Hepatocyte (in vitro differentiated cells): ENCODE data around the gene MYO18B. TPM values are rescaled to one million over a fixed set of nuclear protein-coding genes. Genes with fewer than 3 reads are reported as not detected.

Experiments
- DNase-seq: peaks from one replicate; pipeline ENCODE4 v3.0.0-alpha.2; 2016; ENCODE audit warnings: low spot score
- H2AFZ ChIP-seq: fragments of 200-600 bp; sonication (generic); 2 replicates; pipeline ENCODE4 v1.6.0; 2016; ENCODE audit warnings: antibody characterized with exemption, mild to moderate bottlenecking
- H3K27ac ChIP-seq: fragments of 200-600 bp; sonication (generic); 2 replicates; pipeline ENCODE4 v1.5.1; 2016; ENCODE audit warnings: mild to moderate bottlenecking
- H3K27me3 ChIP-seq: fragments of 200-600 bp; sonication (generic); 2 replicates; pipeline ENCODE4 v1.6.1; 2016
- H3K36me3 ChIP-seq: fragments of 200-600 bp; sonication (generic); replicated peaks from 2 replicates; pipeline ENCODE4 v1.5.1; 2016; ENCODE audit warnings: low read depth; ENCODE audit not compliant: insufficient read depth
- H3K4me1 ChIP-seq: fragments of 200-600 bp; sonication (generic); 2 replicates; pipeline ENCODE4 v1.5.1; 2016; ENCODE audit warnings: mild to moderate bottlenecking, moderate library complexity; ENCODE audit not compliant: insufficient read depth
- H3K4me2 ChIP-seq: fragments of 200-600 bp; sonication (generic); 2 replicates; pipeline ENCODE4 v1.6.0; 2016
- H3K4me3 ChIP-seq: fragments of 200-600 bp; sonication (generic); 2 replicates; pipeline ENCODE4 v1.5.1; 2016; ENCODE audit warnings: mild to moderate bottlenecking
- H3K79me2 ChIP-seq: fragments of 200-600 bp; sonication (generic); 2 replicates; pipeline ENCODE4 v1.6.0; 2017; ENCODE audit warnings: mild to moderate bottlenecking
- H3K9me2 ChIP-seq: fragments of 200-600 bp; sonication (generic); replicated peaks from 2 replicates; pipeline ENCODE4 v1.6.0; 2017; ENCODE audit warnings: mild to moderate bottlenecking; ENCODE audit not compliant: insufficient read depth
- H3K9me3 ChIP-seq: fragments of 200-600 bp; sonication (generic); 2 replicates; pipeline ENCODE4 v1.5.1; 2016; ENCODE audit warnings: low read depth, mild to moderate bottlenecking
- H4K20me1 ChIP-seq: fragments of 200-600 bp; sonication (generic); 2 replicates; pipeline ENCODE4 v1.6.0; 2016; ENCODE audit warnings: mild to moderate bottlenecking; ENCODE audit not compliant: insufficient read depth, poor library complexity, severe bottlenecking
- EZH2 ChIP-seq: fragments of 200-600 bp; sonication (generic); IDR thresholded peaks from 2 replicates; pipeline ENCODE4 v1.6.1; 2016; ENCODE audit warnings: antibody characterized with exemption, mild to moderate bottlenecking, borderline replicate concordance
- EZH2phosphoT487 ChIP-seq: fragments of 200-600 bp; sonication (generic); IDR thresholded peaks from one replicate; pipeline ENCODE4 v1.6.1; 2018; ENCODE audit warnings: antibody characterized with exemption, mild to moderate bottlenecking, low read depth, moderate library complexity; ENCODE audit not compliant: unreplicated experiment, severe bottlenecking
- WGBS: methylation state at CpG from one replicate; pipeline ENCODE4 v1.1.6; 2016; ENCODE audit warnings: low lambda C conversion rate; ENCODE audit errors: missing lambda C conversion rate; 5-methylcytosine and 5-hydroxymethylcytosine counted together
- polyA plus RNA-seq: library from polyadenylated mRNA; unstranded; fragments of >200 nt; fragmentation: Nextera tagmentation; extraction: Ambion mirVana; gene quantifications from 2 replicates; pipeline ENCODE4 v1.2.1, GENCODE V29; 2016
- total RNA-seq: library from RNA; depleted of rRNA; stranded (reverse); fragments of >200 nt; gene quantifications from 2 replicates; pipeline ENCODE4 v1.2.3, GENCODE V29; 2014
- TF ChIP-seq, protein P1 (sequence below): fragments of 200-600 bp; sonication (generic); IDR thresholded peaks from 2 replicates; pipeline ENCODE4 v1.5.1; 2016; ENCODE audit warnings: antibody characterized with exemption, mild to moderate bottlenecking; ENCODE audit not compliant: poor library complexity

Gene MYO18B
- total and polyA plus RNA-seq, 2 experiments from 2014 or later: 0.23 TPM; not detected in 1

DNA sequence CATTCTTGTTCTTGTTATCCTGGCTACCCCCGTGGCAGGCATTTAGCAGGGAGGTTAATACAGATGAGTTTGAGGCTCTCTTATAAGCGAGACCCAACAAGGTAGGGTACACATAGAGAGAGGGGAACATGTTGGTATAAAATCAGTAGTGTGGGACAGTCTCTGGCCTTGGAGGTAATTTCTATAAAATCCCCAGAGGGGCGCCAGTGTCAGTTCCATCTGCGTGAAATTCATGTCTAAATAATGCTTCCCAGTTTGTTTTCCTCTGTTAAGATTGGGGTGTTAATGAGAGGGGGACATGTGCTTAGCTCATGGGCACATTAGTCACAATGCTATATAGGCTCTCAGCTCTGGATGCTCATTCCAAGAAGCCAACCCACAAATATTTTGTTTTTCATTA, 150.7 kb downstream of the MYO18B start:
- no peak overlapping the region for H3K4me3 ChIP-seq
- no peaks in the 10 kb centered on the region for H3K36me3 ChIP-seq
- no peaks in the 10 kb centered on the region for H4K20me1 ChIP-seq
- no peak for DNase-seq
- no peaks in the 10 kb centered on the region for H3K9me3 ChIP-seq
- no peak overlapping the region for H3K4me2 ChIP-seq
- no peaks in the 10 kb centered on the region for H3K9me2 ChIP-seq
- no peak overlapping the region for H3K27ac ChIP-seq
- no peak overlapping the region for H2AFZ ChIP-seq
- H3K79me2 ChIP-seq: no peaks in the 10 kb centered on the region
- H3K4me1 ChIP-seq: no peaks in the 10 kb centered on the region
- peaks cover 24% of the 10 kb centered on the region for H3K27me3 ChIP-seq
- no peak for TF ChIP-seq EZH2
- TF ChIP-seq EZH2phosphoT487: no peak
- TF ChIP-seq, protein P1, sequence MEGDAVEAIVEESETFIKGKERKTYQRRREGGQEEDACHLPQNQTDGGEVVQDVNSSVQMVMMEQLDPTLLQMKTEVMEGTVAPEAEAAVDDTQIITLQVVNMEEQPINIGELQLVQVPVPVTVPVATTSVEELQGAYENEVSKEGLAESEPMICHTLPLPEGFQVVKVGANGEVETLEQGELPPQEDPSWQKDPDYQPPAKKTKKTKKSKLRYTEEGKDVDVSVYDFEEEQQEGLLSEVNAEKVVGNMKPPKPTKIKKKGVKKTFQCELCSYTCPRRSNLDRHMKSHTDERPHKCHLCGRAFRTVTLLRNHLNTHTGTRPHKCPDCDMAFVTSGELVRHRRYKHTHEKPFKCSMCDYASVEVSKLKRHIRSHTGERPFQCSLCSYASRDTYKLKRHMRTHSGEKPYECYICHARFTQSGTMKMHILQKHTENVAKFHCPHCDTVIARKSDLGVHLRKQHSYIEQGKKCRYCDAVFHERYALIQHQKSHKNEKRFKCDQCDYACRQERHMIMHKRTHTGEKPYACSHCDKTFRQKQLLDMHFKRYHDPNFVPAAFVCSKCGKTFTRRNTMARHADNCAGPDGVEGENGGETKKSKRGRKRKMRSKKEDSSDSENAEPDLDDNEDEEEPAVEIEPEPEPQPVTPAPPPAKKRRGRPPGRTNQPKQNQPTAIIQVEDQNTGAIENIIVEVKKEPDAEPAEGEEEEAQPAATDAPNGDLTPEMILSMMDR: no peak
- WGBS: 63% methylated on average over 4 of the region's 4 CpGs

DNA sequence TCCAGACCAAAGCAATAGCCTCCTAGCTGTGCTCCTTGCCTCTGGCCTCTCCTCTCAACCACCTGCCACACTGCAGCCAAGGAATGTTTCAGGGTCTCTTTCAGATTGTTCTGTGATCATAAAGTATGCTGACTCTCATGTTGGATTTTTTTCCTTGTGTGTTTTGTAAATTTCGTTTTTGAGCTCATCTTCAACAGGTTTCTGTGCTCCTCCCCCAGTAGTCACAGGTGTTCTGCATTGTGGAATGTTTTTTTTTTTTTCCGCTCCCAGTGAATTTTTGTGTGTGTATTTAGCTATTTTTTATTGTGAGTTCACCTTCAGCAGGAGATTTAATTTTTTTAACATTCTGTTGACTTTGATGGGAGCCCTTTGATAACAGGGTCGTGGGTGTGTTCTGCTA, 153.7 kb downstream of the MYO18B start:
- TF ChIP-seq EZH2: no peak
- TF ChIP-seq, protein P1: no peak
- Histone ChIP-seq H3K9me2 (no peaks in the 10 kb centered on the region), H2AFZ (no peak overlapping the region)

GRCh38 chr22:25896098-25896497, 154.1 kb downstream of the MYO18B start:
- TF ChIP-seq EZH2phosphoT487: no peak
- TF ChIP-seq EZH2: no peak
- TF ChIP-seq, protein P1: peak; percentile 19
- H3K4me1 ChIP-seq: no peaks in the 10 kb centered on the region
- H3K9me2 ChIP-seq: no peaks in the 10 kb centered on the region
- 70% methylated on average over 4 of the region's 4 CpGs for WGBS
- H3K79me2 ChIP-seq: no peaks in the 10 kb centered on the region
- H3K36me3 ChIP-seq: no peaks in the 10 kb centered on the region
- H4K20me1 ChIP-seq: no peaks in the 10 kb centered on the region
- H3K4me3 ChIP-seq: no peak overlapping the region
- no peaks in the 10 kb centered on the region for H3K9me3 ChIP-seq
- DNase-seq: peak; percentile 13
- no peak overlapping the region for H3K4me2 ChIP-seq
- H3K27me3 ChIP-seq: peaks cover 16% of the 10 kb centered on the region
- no peak overlapping the region for H3K27ac ChIP-seq
- no peak overlapping the region for H2AFZ ChIP-seq

More for the DNA sequence above, 153.7 kb downstream of the MYO18B start:
- 59% methylated on average over 3 of the region's 3 CpGs for WGBS
- DNase-seq: no peak
- H3K9me3 ChIP-seq: no peaks in the 10 kb centered on the region
- H3K27ac ChIP-seq: no peak overlapping the region
- H3K4me1 ChIP-seq: no peaks in the 10 kb centered on the region
- no peak overlapping the region for H3K4me3 ChIP-seq
- no peak overlapping the region for H3K4me2 ChIP-seq
- no peaks in the 10 kb centered on the region for H4K20me1 ChIP-seq
- H3K27me3 ChIP-seq: peaks cover 16% of the 10 kb centered on the region
- H3K36me3 ChIP-seq: no peaks in the 10 kb centered on the region
- no peaks in the 10 kb centered on the region for H3K79me2 ChIP-seq

DNA sequence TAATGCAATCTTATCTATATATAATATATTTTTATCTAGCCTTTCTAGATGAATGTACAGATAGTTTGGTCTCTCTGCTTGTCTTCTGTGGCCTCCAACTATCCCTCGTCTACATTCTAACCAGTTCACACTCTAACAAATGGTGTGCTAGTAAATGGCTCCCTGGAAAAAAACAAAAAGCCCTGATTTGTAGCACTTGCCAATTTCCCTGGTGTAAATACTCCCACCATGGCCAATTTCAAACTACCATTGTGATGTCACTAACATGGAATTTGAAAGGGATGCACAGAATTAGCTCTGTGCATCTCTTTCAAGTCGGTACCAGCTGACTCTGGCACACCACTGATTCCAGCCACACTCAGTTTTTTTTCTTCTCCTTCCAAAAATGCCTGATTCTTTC, 154.6 kb downstream of the MYO18B start:
- Histone ChIP-seq H3K36me3 (no peaks in the 10 kb centered on the region), H2AFZ (no peak overlapping the region), H3K9me2 (no peaks in the 10 kb centered on the region), H3K4me1 (no peaks in the 10 kb centered on the region), H3K4me3 (no peak overlapping the region), H3K27me3 (peaks cover 16% of the 10 kb centered on the region), H4K20me1 (no peaks in the 10 kb centered on the region), H3K4me2 (no peak overlapping the region), H3K9me3 (no peaks in the 10 kb centered on the region), H3K79me2 (no peaks in the 10 kb centered on the region), H3K27ac (no peak overlapping the region)
- no peak for DNase-seq
- 84% methylated on average over 2 of the region's 2 CpGs for WGBS
- TF ChIP-seq, protein P1: no peak
